ENCODE results near the gene C3orf20.

DNA sequence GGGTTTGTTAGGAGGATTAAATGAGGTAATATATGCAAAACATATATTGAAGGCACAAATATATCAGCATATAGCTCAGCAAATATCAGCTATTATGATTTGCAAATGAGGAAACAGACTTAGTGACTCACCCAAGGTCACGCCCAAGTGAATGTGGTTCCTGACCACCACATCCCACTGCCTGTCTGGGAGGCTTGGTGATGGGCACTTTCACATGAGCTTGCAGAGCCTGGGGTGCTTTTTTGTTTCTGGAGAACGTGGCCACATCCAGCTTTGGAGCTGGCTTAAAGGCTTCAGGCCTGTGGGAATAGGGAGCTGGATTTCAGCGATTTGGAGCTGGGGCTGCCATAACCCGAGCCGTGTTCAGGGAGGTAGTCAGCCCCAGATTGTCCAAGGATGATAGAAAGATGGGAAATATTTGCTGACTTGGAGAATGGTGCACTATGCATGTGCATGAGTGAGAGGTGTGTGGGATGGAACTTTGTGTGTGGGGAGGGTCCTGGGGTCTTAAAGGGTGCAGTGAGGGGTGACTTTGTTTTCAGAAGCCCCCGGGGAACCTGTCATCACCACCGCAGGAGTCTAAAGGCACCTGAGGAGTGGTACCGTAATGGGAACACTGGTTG, 131.8 kb downstream of the C3orf20 start:
- TF ChIP-seq EP300 (conservative IDR thresholded peaks at IDR 0.05; ENCODE audit: poor library complexity, severe bottlenecking) (no peak), MXI1 (conservative IDR thresholded peaks at IDR 0.05; ENCODE audit: poor library complexity, severe bottlenecking) (no peak), EZH2 (IDR thresholded peaks at IDR 0.05; ENCODE audit: borderline replicate concordance, insufficient read depth, low read length, poor library complexity, severe bottlenecking) (no peak), TAF1 (IDR thresholded peaks at IDR 0.05; ENCODE audit: low read depth) (no peak), POLR2AphosphoS5 (IDR thresholded peaks at IDR 0.05) (no peak)
- TF ChIP-seq, protein P1, sequence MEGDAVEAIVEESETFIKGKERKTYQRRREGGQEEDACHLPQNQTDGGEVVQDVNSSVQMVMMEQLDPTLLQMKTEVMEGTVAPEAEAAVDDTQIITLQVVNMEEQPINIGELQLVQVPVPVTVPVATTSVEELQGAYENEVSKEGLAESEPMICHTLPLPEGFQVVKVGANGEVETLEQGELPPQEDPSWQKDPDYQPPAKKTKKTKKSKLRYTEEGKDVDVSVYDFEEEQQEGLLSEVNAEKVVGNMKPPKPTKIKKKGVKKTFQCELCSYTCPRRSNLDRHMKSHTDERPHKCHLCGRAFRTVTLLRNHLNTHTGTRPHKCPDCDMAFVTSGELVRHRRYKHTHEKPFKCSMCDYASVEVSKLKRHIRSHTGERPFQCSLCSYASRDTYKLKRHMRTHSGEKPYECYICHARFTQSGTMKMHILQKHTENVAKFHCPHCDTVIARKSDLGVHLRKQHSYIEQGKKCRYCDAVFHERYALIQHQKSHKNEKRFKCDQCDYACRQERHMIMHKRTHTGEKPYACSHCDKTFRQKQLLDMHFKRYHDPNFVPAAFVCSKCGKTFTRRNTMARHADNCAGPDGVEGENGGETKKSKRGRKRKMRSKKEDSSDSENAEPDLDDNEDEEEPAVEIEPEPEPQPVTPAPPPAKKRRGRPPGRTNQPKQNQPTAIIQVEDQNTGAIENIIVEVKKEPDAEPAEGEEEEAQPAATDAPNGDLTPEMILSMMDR (IDR thresholded peaks at IDR 0.05; ENCODE audit: poor library complexity, severe bottlenecking), result no peak
- TF ChIP-seq, protein P2, sequence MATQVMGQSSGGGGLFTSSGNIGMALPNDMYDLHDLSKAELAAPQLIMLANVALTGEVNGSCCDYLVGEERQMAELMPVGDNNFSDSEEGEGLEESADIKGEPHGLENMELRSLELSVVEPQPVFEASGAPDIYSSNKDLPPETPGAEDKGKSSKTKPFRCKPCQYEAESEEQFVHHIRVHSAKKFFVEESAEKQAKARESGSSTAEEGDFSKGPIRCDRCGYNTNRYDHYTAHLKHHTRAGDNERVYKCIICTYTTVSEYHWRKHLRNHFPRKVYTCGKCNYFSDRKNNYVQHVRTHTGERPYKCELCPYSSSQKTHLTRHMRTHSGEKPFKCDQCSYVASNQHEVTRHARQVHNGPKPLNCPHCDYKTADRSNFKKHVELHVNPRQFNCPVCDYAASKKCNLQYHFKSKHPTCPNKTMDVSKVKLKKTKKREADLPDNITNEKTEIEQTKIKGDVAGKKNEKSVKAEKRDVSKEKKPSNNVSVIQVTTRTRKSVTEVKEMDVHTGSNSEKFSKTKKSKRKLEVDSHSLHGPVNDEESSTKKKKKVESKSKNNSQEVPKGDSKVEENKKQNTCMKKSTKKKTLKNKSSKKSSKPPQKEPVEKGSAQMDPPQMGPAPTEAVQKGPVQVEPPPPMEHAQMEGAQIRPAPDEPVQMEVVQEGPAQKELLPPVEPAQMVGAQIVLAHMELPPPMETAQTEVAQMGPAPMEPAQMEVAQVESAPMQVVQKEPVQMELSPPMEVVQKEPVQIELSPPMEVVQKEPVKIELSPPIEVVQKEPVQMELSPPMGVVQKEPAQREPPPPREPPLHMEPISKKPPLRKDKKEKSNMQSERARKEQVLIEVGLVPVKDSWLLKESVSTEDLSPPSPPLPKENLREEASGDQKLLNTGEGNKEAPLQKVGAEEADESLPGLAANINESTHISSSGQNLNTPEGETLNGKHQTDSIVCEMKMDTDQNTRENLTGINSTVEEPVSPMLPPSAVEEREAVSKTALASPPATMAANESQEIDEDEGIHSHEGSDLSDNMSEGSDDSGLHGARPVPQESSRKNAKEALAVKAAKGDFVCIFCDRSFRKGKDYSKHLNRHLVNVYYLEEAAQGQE (IDR thresholded peaks at IDR 0.05; ENCODE audit: borderline replicate concordance), result no peak

Measured in neural cell (in vitro differentiated cells).